Stimulated activated CD4-positive, alpha-beta T cell treated with anti-CD3 and anti-CD28 coated beads, Interleukin-15, amount 100 ng/mL, for 48 hours (primary cell): ENCODE data around the gene CDT1.
A peak's percentile ranks its signal among the peaks of the same experiment; 100 is the strongest.

Source experiments
- DNase-seq, 2 donors: peaks; one replicate each; pipeline ENCODE4 v3.0.0-alpha.2; 2020; ENCODE audit warnings: low read depth in 2 of 2

CDT1 gene

GRCh38 chr16:88803264-88803987 is at the start of gene CDT1:
Gene CDT1 (plus strand): TSS chr16:88803789. CDS start chr16:88803832, 43 bp downstream.
- peak; percentile 75 to 78 for DNase-seq

GRCh38 chr16:88754109-88754911 is 49.3 kb upstream of the CDT1 start:
- DNase-seq: no peak

DNA sequence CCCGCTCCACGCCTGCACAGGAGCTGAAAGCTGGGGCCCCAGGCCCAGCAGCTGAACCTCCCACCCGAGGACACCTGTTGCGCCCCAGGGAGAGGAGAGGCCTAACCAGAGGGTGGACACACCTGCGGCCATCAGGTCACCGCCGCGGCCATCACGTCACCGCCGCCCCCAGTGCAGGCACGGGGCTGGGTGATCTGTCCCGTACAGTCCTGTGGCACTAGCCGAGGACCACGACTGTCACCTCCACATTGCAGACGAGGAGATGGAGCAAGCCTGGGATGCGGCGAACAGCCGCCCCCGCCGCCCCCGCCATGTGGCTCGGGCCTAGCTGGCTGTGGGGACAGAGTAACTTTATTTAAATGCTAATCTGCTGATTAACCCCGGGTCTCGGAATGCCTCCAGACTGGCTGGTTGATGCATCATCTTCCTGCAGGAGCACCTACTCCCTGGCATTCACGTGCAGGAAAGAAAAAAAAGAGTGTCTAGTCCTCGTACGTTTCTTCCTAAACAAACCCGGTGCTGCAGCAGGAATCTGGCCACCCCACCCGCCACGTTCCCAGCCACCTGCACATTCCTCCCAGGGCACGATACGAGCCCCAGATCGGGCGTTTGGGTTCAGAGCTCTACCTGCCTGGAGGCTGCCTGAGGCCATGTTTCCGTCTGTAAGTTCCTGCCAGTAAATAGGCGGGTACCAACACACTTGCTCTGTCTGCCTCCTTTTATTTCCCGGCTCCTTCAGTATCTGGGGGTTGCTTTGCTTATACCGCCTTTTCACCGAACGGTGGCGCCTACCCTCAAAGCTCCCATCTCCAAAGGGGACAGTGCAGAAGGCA is 48.5 kb upstream of the CDT1 start:
- no peak for DNase-seq

DNA sequence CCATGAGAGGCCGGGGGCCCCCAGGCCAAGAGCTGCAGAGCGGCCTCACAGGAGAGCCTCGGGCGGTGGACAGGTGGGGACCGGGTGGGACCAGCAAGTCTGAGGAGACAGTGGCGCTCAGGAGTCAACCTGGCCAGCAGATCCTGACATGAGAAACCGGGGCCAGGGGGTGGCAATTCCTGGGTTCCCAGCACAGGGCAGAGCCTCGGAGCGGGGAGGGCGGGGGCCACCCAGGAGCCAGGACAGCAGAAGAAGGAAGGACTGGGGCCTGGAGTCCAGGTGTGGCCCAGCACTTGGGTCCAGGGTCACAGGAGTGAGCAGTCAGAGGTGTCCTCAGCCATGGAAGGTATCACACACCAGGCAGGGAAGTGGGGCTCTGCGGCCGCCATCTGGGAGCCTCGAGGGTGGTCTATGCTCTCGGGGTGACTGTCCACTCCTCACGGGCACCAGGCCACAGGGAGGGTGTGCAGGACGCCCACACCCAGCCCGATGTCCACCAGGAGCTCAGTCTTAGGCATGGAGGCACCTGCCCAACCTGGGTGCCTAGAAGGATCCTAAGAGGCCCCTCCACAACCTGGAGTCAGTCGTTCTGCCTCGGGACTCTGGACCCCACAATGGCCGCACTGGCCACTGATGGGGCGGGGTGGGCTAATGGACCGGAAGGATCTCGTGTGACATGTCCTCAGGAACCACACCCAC is 47.7 kb upstream of the CDT1 start:
- no peak for DNase-seq

DNA sequence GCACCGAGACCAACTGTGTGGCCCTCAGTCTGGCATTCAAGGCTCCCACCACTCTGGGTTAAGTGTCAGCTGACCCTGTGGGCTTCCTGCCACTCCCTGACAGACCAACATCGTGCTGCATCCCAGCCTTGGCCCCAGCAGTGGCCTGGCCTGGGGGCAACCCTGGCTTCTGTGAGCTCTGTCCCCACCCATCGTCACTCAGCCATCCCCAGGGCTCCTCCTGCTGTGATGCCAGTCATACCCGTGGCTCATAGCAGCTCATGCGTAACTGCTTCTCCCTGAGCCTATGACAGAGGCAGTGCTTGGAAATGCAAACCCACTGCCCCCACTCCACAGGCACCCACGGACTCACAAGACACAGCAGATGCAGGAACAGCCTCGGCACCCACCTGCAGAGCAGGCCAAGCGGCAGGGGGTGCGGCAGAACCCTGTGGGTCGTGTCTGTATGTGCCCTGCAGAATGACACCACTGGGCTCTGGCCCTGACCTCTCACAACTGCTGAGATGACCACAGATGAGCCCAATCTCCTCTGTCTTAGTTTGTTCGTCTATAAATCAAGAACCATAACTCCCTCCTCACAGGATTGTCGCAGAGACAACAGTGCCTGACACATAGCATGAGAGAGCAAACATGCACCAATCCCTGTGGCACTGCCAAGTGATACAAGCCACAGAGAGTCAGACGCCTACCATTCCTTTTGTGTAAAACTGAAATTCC is 45.2 kb upstream of the CDT1 start:
- DNase-seq: no peak

GRCh38 chr16:88758944-88759244 is 44.7 kb upstream of the CDT1 start:
- no peak for DNase-seq

DNA sequence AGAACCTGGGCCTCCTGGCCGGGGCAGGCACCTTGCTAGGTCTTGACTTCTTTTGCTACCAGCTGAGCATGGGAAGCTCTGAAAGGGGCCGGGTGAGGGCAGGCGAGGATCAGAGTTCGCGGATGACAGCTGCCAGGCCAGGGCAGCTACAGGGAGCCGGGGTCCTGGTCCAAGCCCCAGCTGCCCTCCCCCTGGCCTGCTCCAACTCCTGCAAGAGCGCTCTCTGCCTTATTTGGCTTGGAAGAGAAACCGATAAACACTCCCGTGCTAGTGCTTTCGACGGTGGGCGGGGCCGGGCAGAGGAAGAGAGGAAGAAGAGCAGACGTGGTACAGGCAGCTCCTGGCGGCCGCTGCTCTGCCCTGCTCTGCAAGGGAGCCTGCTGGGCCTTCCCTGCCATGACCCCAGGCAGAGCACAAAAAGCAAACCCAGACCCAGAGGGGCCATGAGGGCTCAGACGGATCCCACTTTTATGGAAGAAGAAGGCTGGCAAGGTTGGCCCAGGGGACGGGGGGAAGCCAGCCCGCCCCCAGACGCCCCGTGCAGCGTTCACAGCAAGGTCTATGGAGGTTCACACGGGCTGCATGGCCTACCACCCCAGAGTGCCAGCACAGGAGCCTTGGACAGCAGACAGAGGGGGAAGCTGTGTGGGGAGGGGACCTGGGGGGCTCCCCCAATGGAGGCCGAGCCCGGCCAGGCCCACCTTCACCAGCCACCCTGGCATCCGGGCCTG is 44.2 kb upstream of the CDT1 start:
- DNase-seq: no peak

DNA sequence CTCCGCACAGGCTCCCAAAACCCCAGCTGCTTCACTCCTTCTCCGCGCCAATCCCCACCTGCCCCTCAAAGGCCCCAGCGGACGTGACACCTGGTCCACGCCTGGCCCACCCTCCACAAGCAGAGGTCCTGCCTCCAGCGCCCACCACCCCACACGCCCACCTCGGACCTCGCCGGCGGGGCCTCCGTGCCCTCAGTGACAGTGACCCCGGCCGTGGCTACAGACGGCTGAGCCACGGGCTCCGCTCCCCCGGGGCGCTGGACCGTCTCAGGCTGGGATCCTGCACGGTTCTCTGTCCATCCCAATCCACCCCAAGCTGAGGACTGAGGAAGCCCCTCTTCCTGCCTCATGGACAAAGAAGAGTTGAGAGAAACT is 43.6 kb upstream of the CDT1 start:
- DNase-seq: no peak

- no peak for DNase-seq
Measured at GRCh38 chr16:88760424-88761142, 43.0 kb upstream of the CDT1 start.

DNA sequence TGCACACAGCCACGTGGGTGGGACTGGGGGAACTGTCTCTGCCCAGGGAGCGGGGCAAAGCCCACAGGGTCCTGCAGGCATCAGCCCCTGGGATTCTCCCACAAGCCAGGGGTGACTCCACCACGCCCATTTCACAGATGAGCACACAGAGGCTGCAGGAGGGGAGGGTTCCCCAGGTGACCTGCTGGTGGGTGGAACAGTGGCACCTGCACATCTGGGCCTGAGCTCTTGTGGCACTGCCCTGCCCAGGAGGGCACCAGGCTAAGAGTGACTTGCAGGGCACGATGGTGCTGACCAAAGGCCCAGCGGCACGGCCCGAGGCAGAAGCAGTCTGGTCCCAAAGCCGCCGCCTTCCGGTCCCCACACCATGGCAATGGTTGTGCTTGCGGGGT is 42.5 kb upstream of the CDT1 start:
- DNase-seq: no peak

GRCh38 chr16:88761830-88762229 is 41.8 kb upstream of the CDT1 start:
- DNase-seq: no peak

DNA sequence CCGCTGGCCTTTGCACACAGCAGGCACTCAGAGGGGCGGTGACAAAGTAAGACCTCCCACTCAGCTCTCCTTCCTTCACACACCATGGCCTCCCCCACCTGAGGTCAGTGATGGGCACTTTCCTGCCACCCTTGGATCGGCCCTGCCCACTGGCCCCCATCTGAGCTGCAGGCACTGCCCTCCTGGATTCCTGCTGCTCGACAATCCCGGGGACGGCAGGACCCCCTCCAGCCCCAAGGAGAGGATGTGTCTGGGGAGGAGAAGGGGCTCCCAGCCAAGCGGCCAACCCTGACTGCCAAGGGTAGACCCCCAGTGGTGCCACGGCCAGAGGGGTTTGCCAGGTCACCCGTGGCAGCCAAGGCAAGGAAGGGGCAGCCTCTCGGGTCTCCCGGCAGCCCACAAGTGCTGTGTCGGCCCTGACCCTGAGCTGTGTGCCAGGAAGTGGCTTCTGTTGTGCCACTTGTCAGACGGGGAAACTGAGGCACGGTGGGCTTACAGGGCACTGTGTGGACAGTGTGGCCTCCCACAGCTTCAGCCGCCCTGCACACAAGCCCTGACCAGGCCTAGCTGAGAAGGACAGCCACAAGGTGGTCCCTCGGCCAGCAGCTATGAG is 41.2 kb upstream of the CDT1 start:
- DNase-seq: no peak

- no peak for DNase-seq
Measured at GRCh38 chr16:88762941-88763340, 40.6 kb upstream of the CDT1 start.

DNA sequence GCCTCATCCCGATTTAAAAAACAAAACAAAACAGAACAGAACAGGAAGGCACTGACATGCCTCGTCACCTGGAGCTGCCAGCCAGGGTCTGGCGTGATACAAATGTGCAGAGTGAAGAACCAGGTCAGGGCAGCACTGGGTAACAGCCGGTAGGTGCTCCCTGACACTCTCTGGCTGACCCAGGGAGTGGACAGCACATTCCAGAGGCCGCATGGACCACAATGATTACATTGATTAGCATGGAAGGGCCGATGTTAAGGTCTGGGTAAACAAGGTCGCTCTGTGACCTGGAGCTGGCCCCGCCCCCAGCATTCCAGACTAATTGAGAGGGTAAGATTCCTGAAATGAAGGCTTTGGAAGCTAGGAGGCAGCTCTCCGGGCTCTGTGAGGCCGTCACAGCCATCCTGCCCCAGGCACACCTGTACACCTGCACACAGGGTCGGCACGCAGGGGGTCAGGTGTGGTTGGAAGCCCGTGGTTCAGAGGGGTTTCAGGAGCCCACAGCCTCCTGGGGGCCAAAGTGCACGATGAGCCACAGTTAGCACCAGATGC is 40.0 kb upstream of the CDT1 start:
- no peak for DNase-seq

- DNase-seq: no peak
Measured at GRCh38 chr16:88764080-88764479, 39.5 kb upstream of the CDT1 start.

- DNase-seq: no peak
Measured at GRCh38 chr16:88764913-88765349, 38.7 kb upstream of the CDT1 start.

- no peak for DNase-seq
Measured at GRCh38 chr16:88766975-88767374, 36.6 kb upstream of the CDT1 start.

DNA sequence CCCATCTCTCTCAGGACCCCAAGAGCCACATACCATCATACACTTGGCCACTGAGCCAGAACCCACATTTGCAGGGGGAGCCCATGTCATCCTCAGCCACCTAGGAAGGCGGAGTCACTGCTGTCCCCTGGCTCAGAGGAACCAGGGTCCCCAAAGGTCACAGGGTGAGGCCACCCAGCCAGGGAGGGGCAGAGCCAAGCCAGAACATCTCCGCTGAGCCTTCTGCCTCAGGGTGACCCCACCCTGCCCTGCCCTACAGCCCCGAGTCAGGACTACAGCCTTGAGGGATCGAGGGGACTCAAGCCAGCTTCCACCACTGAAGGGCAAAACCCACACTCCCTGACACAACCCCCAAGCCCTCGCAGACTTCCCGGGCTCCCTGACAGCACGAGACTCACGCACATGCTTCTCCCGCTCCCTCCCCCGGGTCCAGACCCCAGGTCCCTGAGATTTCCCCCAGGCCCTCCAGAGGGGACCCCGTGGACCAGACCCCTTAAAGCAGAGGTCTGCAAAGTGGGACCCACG is 36.0 kb upstream of the CDT1 start:
- DNase-seq: no peak
